Fibroblast of the conjunctiva (primary cell): Measurements from ENCODE around the gene MZF1.

ENCODE experiments used
- DNase-seq: peaks from one replicate; pipeline ENCODE4 v3.0.0-alpha.2; 2010; ENCODE audit warnings: low read depth

Gene MZF1

DNA sequence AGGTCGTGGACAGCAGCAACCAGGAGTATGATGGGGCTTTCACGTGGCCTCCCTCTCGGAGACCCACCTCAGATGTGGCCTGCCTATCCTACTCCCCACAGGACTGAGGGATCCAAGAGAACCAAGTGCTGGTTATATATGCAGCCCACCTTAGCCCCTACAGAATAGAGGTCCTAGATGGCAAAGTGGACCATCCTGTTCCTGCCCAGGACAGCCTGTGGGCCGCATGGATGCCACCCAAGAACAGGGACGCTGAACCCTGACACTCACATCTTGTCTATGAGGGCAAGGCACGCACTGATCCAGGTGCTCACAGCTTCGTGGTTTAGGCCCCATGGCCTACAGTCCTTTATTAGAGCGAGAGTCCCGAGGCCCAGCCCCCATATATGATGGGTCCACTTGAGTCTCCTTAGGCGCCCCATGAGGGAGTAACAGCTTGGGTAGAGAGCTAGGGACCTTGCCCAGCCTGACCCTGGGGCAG, 59.9 kb downstream of the MZF1 start:
- no peak for DNase-seq
